B cell (primary cell): ENCODE measurements around the gene TSPAN14. TPM values are rescaled to one million over a fixed set of nuclear protein-coding genes. Genes with fewer than 3 reads are reported as not detected.

ENCODE experiments used
- ATAC-seq: fragments of 200-7000 bp; cut with Tn5 transposase; one replicate; pipeline ENCODE4 v1.10.0; 2021; ENCODE audit warnings: low read depth, mild to moderate bottlenecking, moderate number of reproducible peaks, moderate library complexity
- CTCF ChIA-PET: fragments of 350-600 bp; sonication (Branson Sonifier 250); formaldehyde crosslinking; loops from one replicate; lab custom pipeline; 2021; ENCODE audit warnings: antibody characterized with exemption, inconsistent platforms; lab: Charles Lee
- POLR2A ChIA-PET: fragments of 350-600 bp; sonication (Branson Sonifier 250); formaldehyde crosslinking; loops from one replicate; lab custom pipeline; 2021; ENCODE audit warnings: antibody characterized with exemption; lab: Charles Lee
- DNase-seq: peaks from one replicate; pipeline ENCODE4 v3.0.0; 2013
- H2AFZ ChIP-seq: 2 replicates; pipeline ENCODE4 v1.6.1; 2012; ENCODE audit warnings: mild to moderate bottlenecking, low read depth, low read length; ENCODE audit not compliant: insufficient read depth, poor library complexity, severe bottlenecking
- H3K27ac ChIP-seq, 2 donors: 1 replicate in 1 of 2; 2 replicates in 1 of 2; pipeline ENCODE4 v1.5.1; 2012 to 2013; ENCODE audit warnings: low read length in 2 of 2, mild to moderate bottlenecking in 2 of 2, moderate library complexity in 1 of 2
- H3K27me3 ChIP-seq, 4 experiments: fragments of 200-600 bp in 1 of 4; sonication (generic) in 1 of 4; replicated peaks in 1 of 4; 1 replicate in 2 of 4; 2 replicates in 2 of 4; pipeline versions ENCODE4 v1.6.1 to v1.7.0; 2013 to 2016; ENCODE audit warnings: low read length in 3 of 4, mild to moderate bottlenecking in 2 of 4, mixed read lengths in 1 of 4, moderate library complexity in 1 of 4; ENCODE audit not compliant: insufficient read depth in 4 of 4, control insufficient read depth in 3 of 4; ENCODE audit errors: control extremely low read depth in 1 of 4
- H3K36me3 ChIP-seq, 2 experiments: replicated peaks in 1 of 2; 1 replicate in 1 of 2; 2 replicates in 1 of 2; pipeline versions ENCODE4 v1.6.1 to v1.7.1; 2013; ENCODE audit warnings: low read length in 1 of 2; ENCODE audit not compliant: insufficient read depth in 2 of 2, control insufficient read depth in 1 of 2; ENCODE audit errors: control extremely low read depth in 1 of 2, extremely low read depth in 1 of 2
- H3K4me1 ChIP-seq, 2 donors: fragments of 200-600 bp in 1 of 2; sonication (generic) in 1 of 2; 1 replicate in 1 of 2; 2 replicates in 1 of 2; pipeline versions ENCODE4 v1.5.1 to v1.6.1; 2013 to 2017; ENCODE audit warnings: low read length in 2 of 2; ENCODE audit not compliant: control insufficient read depth in 2 of 2, insufficient read depth in 2 of 2
- H3K4me2 ChIP-seq: replicated peaks from 2 replicates; pipeline ENCODE3; 2012; ENCODE audit warnings: mild to moderate bottlenecking, low read depth, low read length; ENCODE audit not compliant: poor library complexity, severe bottlenecking
- H3K4me3 ChIP-seq, 5 experiments: fragments of 200-600 bp in 1 of 5; sonication (generic) in 1 of 5; 1 replicate in 3 of 5; 2 replicates in 2 of 5; pipeline versions ENCODE4 v1.5.1 to v1.7.0; 2011 to 2016; ENCODE audit warnings: low read length in 4 of 5, mild to moderate bottlenecking in 4 of 5, low read depth in 2 of 5, control low read depth in 1 of 5, moderate library complexity in 1 of 5; ENCODE audit not compliant: insufficient read depth in 1 of 5; ENCODE audit errors: control extremely low read depth in 1 of 5, extremely low read depth in 1 of 5
- H3K79me2 ChIP-seq: fragments of 200-600 bp; sonication (generic); one replicate; pipeline ENCODE4 v1.6.0; 2016; ENCODE audit warnings: low read length; ENCODE audit not compliant: control insufficient read depth, insufficient read depth
- H3K9ac ChIP-seq: fragments of 200-600 bp; sonication (generic); 2 replicates; pipeline ENCODE4 v1.6.1; 2017; ENCODE audit warnings: mild to moderate bottlenecking, low read length, moderate library complexity
- H3K9me3 ChIP-seq, 3 donors: one replicate each; pipeline versions ENCODE4 v1.6.1 to v1.7.1; 2013; ENCODE audit warnings: low read length in 2 of 3; ENCODE audit not compliant: control insufficient read depth in 2 of 3, insufficient read depth in 1 of 3; ENCODE audit errors: control extremely low read depth in 1 of 3
- H4K20me1 ChIP-seq: 2 replicates; pipeline ENCODE4 v1.6.0; 2012; ENCODE audit warnings: mild to moderate bottlenecking, low read length; ENCODE audit not compliant: insufficient read depth, control insufficient read depth, poor library complexity, severe bottlenecking
- H3K27ac Mint-ChIP-seq: one replicate; pipeline ENCODE4 v1.8.0; 2021; ENCODE audit warnings: mixed read lengths
- H3K27me3 Mint-ChIP-seq: one replicate; pipeline ENCODE4 v1.8.0; 2021; ENCODE audit warnings: mixed read lengths
- H3K4me1 Mint-ChIP-seq: one replicate; pipeline ENCODE4 v1.8.0; 2021; ENCODE audit warnings: mixed read lengths
- H3K4me3 Mint-ChIP-seq: one replicate; pipeline ENCODE4 v1.8.0; 2021; ENCODE audit warnings: mixed read lengths
- H3K9me3 Mint-ChIP-seq: one replicate; pipeline ENCODE4 v1.8.0; 2022; ENCODE audit warnings: mixed read lengths; ENCODE audit not compliant: insufficient read depth
- CTCF ChIP-seq: fragments of 200-600 bp; IDR thresholded peaks from one replicate; pipeline ENCODE4 v1.8.0; 2022; ENCODE audit warnings: antibody characterized with exemption, mild to moderate bottlenecking
- EZH2 ChIP-seq: IDR thresholded peaks from 2 replicates; pipeline ENCODE4 v1.6.1; 2012; ENCODE audit warnings: borderline replicate concordance, low read depth, mild to moderate bottlenecking, moderate library complexity, low read length; ENCODE audit not compliant: insufficient read depth, poor library complexity, severe bottlenecking
- WGBS: methylation state at CpG from one replicate; pipeline ENCODE4 v1.1.5; 2013; ENCODE audit warnings: missing lambda C conversion rate; ENCODE audit not compliant: insufficient coverage; 5-methylcytosine and 5-hydroxymethylcytosine counted together
- intact Hi-C: fragments of 100-400 bp; cut with micrococcal nuclease; formaldehyde crosslinking; loops from one replicate; pipeline ENCODE4 v1.10.0; 2022
- polyA plus RNA-seq: library from polyadenylated mRNA; depleted of rRNA; stranded (reverse); fragments of >200 nt; gene quantifications from 2 replicates; pipeline ENCODE4 v1.2.3, GENCODE V29; 2012
- total RNA-seq, 2 donors: library from RNA; stranded (reverse); fragments of 120-200 nt in 1 of 2; gene quantifications; 1 replicate in 1 of 2; 2 replicates in 1 of 2; pipeline versions ENCODE4 v1.2.3 to v1.2.4, GENCODE V29; 2013 to 2022

Gene TSPAN14
- total and polyA plus RNA-seq, 2 donors (not counting 1 experiment from before 2014, with no cell fraction given) = 27.8 to 55.3 TPM

- peaks cover 23% of the 10 kb centered on the region for H4K20me1 ChIP-seq
- H3K4me3 Mint-ChIP-seq = peak overlapping the region; percentile 17
- H3K27ac Mint-ChIP-seq = peak overlapping the region; percentile 81
- intact Hi-C loops = no loop called here
- H3K9me3 ChIP-seq = peaks cover 0 to 2% (median 0%) of the 10 kb centered on the region in 3 donors
- H3K4me1 ChIP-seq = peaks cover 67 to 88% of the 10 kb centered on the region in 2 donors
- no peak overlapping the region for H2AFZ ChIP-seq
- 95% methylated on average over 3 of the region's 3 CpGs for WGBS
- DNase-seq = no peak
- H3K27me3 ChIP-seq = no peaks in the 10 kb centered on the region
- peaks cover 5% of the 10 kb centered on the region for H3K9me3 Mint-ChIP-seq
- ATAC-seq = no peak
- H3K9ac ChIP-seq = no peak overlapping the region
- no peaks in the 10 kb centered on the region for H3K27me3 Mint-ChIP-seq
- ChIA-PET CTCF (interaction anchor here (0.6 to 17.9 kb wide), 12 partner anchors 11 to 120 kb away, joined by 3 to 500 read pairs (median 6); partner anchors contain the start of gene PRXL2A), POLR2A (interaction anchor here (0.7 kb wide), 1 partner anchor 86 kb away, joined by 5 read pairs; no protein-coding TSS in a partner anchor)
- no peak overlapping the region for H3K27ac ChIP-seq
- peaks cover 81% of the 10 kb centered on the region for H3K4me1 Mint-ChIP-seq
- H3K79me2 ChIP-seq = peaks cover 71% of the 10 kb centered on the region
- no peak overlapping the region for H3K4me2 ChIP-seq
- TF ChIP-seq EZH2 = no peak
- no peak for TF ChIP-seq CTCF
- H3K4me3 ChIP-seq = no peak overlapping the region
- peaks cover 0 to 3% of the 10 kb centered on the region in 2 experiments for H3K36me3 ChIP-seq
These were observed 47.3 kb downstream of the TSPAN14 start for GRCh38 chr10:80501381-80501912.

DNA sequence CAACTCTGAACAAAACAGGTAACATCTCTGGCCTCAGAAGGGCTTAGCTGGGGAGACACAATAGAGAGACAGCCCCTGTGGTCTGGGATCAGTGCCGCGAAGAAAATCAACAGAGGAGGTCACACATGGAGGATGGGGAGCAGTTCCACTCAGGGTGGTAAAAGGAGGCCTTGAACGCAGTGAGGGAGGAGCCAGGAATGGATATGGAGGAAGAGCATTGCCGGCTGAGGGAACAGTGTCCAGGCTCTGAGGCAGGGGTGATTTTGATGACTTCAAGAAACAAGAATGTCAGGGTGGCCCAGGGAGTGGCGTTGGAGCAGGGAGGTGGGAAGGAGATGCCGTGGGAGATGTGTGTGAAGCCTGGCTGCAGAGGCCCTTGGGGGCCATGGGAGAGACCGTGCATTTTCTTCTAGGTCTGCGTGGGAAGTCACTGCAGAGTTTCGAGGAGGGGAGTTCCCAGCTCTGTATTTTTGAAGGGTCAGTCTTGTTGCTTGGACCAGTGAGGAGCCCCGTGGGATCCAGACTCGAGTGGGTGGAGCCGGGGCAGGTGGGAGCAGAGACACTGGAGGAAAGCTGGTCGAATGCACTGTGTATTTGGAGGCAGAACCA is 47.9 kb downstream of the TSPAN14 start:
- H3K4me2 ChIP-seq = no peak overlapping the region
- intact Hi-C loops = no loop called here
- no peak for ATAC-seq
- H3K4me3 Mint-ChIP-seq = peak overlapping the region; percentile 17
- H3K4me1 Mint-ChIP-seq = peaks cover 79% of the 10 kb centered on the region
- no peaks in the 10 kb centered on the region for H3K9me3 ChIP-seq
- no peak overlapping the region for H3K4me3 ChIP-seq
- H3K27ac ChIP-seq = no peak overlapping the region
- H3K36me3 ChIP-seq = peaks cover 0 to 9% of the 10 kb centered on the region in 2 experiments
- WGBS = 89% methylated on average over 13 of the region's 13 CpGs
- H3K4me1 ChIP-seq = peaks cover 67 to 88% of the 10 kb centered on the region in 2 donors
- peaks cover 29% of the 10 kb centered on the region for H4K20me1 ChIP-seq
- peaks cover 72% of the 10 kb centered on the region for H3K79me2 ChIP-seq
- ChIA-PET POLR2A (interaction anchor here (0.7 to 1.0 kb wide), 2 partner anchors 46 to 72 kb away, joined by 3 to 4 read pairs; no protein-coding TSS in a partner anchor), CTCF (interaction anchor here (0.6 to 17.9 kb wide), 10 partner anchors 12 to 121 kb away, joined by 3 to 500 read pairs (median 9); partner anchors contain the start of gene PRXL2A)
- peak overlapping the region; percentile 81 for H3K27ac Mint-ChIP-seq
- no peak overlapping the region for H3K9ac ChIP-seq
- H3K27me3 ChIP-seq = no peaks in the 10 kb centered on the region
- no peak for DNase-seq
- H3K9me3 Mint-ChIP-seq = no peaks in the 10 kb centered on the region
- no peak overlapping the region for H2AFZ ChIP-seq
- TF ChIP-seq EZH2 (no peak), CTCF (no peak)
- H3K27me3 Mint-ChIP-seq = no peaks in the 10 kb centered on the region
